Measurements from ENCODE around the gene CDH4.

GRCh38 chr20:61256365-61256764, 4.3 kb downstream of the CDH4 start:
- TF ChIP-seq POLR2A (IDR thresholded peaks at IDR 0.05) (no peak), CTCF (IDR thresholded peaks at IDR 0.05) (no peak), EP300 (IDR thresholded peaks at IDR 0.05) (no peak)

Measured in ovary (tissue), 3 donors.